ENCODE measurements around the gene TRAK1.

The TRAK1 gene

DNA sequence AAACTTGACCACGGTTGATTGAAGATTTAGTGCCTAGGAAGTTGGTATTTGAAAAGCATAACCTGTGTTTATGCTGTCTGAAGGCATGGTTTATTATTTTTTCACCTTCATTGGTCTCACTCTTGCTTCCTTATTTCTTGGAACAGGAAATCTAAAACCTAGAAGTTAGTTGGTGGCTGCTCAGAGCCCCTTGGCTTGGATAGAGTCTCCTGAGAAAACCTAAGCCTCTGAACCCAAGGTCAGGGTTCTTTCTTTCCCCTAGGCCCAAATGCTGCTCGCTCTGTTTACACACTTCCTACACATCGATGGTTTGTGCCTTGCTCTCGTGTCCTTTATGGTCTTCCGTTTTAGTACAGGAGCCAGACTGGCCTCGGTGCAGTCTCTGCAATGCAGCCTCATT is 82.2 kb downstream of the TRAK1 start:
- Histone ChIP-seq H3K4me2 (ENCODE audit: low read depth, low read length, poor library complexity, severe bottlenecking) (no peak overlapping the region), H3K4me3 (ENCODE audit: low read length, poor library complexity, severe bottlenecking) (no peak overlapping the region), H3K79me2 (ENCODE audit: insufficient read depth, low read length) (peaks cover 35% of the 10 kb centered on the region), H3K4me1 (ENCODE audit: insufficient read depth, low read length, poor library complexity, severe bottlenecking) (peaks cover 9% of the 10 kb centered on the region), H4K20me1 (ENCODE audit: insufficient read depth, low read length, poor library complexity, severe bottlenecking) (peaks cover 21% of the 10 kb centered on the region), H3F3A (ENCODE audit: low read depth) (no peaks in the 10 kb centered on the region), H2AFZ (ENCODE audit: low read length) (no peak overlapping the region), H3K9me3 (ENCODE audit: insufficient read depth, low read depth, low read length) (no peaks in the 10 kb centered on the region), H3K9ac (ENCODE audit: low read depth, low read length, poor library complexity, severe bottlenecking) (no peak overlapping the region), H3K36me3 (ENCODE audit: insufficient read depth, low read length) (peaks cover 21% of the 10 kb centered on the region; the same call in 1 of the 2 replicates), H3K9me2 (replicated peaks; ENCODE audit: low read depth, low read length) (no peaks in the 10 kb centered on the region), H3K27me3 (ENCODE audit: insufficient read depth, low read length, poor library complexity, severe bottlenecking) (no peaks in the 10 kb centered on the region)
- TF ChIP-seq CTCF (conservative IDR thresholded peaks at IDR 0.05; ENCODE audit: low read length) (no peak), EZH2phosphoT487 (IDR thresholded peaks at IDR 0.05; ENCODE audit: borderline replicate concordance) (no peak)

DNA sequence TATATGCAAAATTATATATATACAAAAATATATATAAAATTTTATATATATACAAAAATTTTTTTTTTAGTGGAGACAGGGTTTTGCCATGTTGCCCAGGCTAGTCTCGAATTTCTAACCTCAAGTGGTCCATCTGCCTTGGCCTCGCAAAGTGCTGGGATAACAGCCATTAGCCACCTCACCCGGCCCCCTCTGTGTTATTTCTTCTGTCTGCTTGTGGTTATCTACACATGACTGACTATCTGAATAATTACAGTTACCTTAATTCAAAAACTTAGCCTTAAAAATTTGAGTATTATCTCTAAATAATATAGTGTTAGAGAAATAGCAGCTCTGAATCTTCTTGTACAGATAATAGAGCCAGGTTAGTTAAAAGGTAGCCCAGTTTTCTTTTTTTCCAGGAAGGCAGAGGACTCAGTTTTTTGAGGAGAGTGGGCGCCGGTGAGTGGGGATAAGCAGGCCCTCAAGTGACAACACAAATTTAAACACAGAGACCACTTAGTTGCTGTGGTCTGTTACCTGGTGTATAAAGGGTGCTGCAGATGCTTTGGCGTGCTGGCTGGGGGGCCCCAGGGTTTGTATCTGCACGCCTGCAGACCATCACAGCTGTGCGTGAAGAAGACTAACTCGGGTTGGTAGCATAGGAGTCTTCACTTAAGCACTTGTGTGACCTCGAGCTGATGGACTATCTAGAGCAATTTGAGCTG is 83.7 kb downstream of the TRAK1 start:
- no peaks in the 10 kb centered on the region for H3K9me2 ChIP-seq (replicated peaks; ENCODE audit: low read depth, low read length)
- no peak for TF ChIP-seq EZH2phosphoT487 (IDR thresholded peaks at IDR 0.05; ENCODE audit: borderline replicate concordance)
- TF ChIP-seq CTCF (conservative IDR thresholded peaks at IDR 0.05; ENCODE audit: low read length): no peak
- no peak overlapping the region for H2AFZ ChIP-seq (ENCODE audit: low read length)
- H3K79me2 ChIP-seq (ENCODE audit: insufficient read depth, low read length): peaks cover 34% of the 10 kb centered on the region
- no peak overlapping the region for H3K4me2 ChIP-seq (ENCODE audit: low read depth, low read length, poor library complexity, severe bottlenecking)
- H3K4me3 ChIP-seq (ENCODE audit: low read length, poor library complexity, severe bottlenecking): no peak overlapping the region
- no peaks in the 10 kb centered on the region for H3K27me3 ChIP-seq (ENCODE audit: insufficient read depth, low read length, poor library complexity, severe bottlenecking)
- H3K9ac ChIP-seq (ENCODE audit: low read depth, low read length, poor library complexity, severe bottlenecking): no peak overlapping the region
- H3K4me1 ChIP-seq (ENCODE audit: insufficient read depth, low read length, poor library complexity, severe bottlenecking): peaks cover 9% of the 10 kb centered on the region
- peaks cover 31% of the 10 kb centered on the region; the same call in 1 of the 2 replicates for H3K36me3 ChIP-seq (ENCODE audit: insufficient read depth, low read length)
- no peaks in the 10 kb centered on the region for H3K9me3 ChIP-seq (ENCODE audit: insufficient read depth, low read depth, low read length)
- H3F3A ChIP-seq (ENCODE audit: low read depth): no peaks in the 10 kb centered on the region
- peaks cover 21% of the 10 kb centered on the region for H4K20me1 ChIP-seq (ENCODE audit: insufficient read depth, low read length, poor library complexity, severe bottlenecking)

DNA sequence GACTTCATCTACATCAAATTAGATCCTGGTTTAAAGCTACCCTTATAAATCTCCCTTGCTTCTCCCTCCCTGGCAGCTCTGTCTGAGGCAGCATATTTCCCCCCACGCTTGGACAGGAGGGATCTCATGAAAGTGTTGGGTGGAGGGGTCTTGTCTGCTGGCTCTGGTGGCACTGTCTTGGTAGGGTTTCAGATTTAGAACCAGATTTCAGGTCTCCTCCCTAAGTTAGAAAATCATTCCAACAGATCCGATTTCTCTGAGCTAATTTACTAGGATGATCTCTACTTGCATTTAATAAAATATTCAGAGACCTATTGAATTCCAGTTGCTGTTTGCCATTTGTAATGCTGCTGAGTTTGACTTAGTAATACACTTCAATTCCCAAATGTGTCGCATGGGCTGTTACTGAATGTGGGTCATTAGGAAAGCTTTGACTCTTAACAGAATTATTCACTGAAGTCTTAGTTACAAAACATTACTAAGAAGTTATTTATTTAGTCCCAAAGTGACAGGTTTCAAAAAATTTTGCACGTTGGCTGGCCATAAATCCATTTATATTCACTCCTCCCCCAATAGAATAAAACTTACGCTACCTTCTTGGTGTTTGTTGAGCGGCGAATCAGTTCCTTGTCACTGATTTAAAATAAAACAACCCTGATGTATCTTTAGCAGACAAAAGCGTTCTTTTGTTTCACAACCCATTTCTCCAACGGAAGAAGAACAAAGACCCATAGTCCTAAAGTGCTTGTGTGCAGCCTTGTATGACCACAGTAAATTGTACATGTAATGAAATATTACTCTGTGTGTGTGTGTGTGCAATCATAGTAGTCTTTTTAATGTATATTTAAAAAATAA is 84.5 kb downstream of the TRAK1 start:
- no peaks in the 10 kb centered on the region for H3K9me2 ChIP-seq (replicated peaks; ENCODE audit: low read depth, low read length)
- H3K4me1 ChIP-seq (ENCODE audit: insufficient read depth, low read length, poor library complexity, severe bottlenecking): peaks cover 9% of the 10 kb centered on the region
- no peaks in the 10 kb centered on the region for H3K27me3 ChIP-seq (ENCODE audit: insufficient read depth, low read length, poor library complexity, severe bottlenecking)
- H3K9me3 ChIP-seq (ENCODE audit: insufficient read depth, low read depth, low read length): no peaks in the 10 kb centered on the region
- H3F3A ChIP-seq (ENCODE audit: low read depth): no peaks in the 10 kb centered on the region
- H2AFZ ChIP-seq (ENCODE audit: low read length): no peak overlapping the region
- H3K79me2 ChIP-seq (ENCODE audit: insufficient read depth, low read length): peaks cover 34% of the 10 kb centered on the region
- no peak overlapping the region for H3K9ac ChIP-seq (ENCODE audit: low read depth, low read length, poor library complexity, severe bottlenecking)
- H3K36me3 ChIP-seq (ENCODE audit: insufficient read depth, low read length): peaks cover 31% of the 10 kb centered on the region; the same call in 1 of the 2 replicates
- no peak overlapping the region for H3K4me3 ChIP-seq (ENCODE audit: low read length, poor library complexity, severe bottlenecking)
- TF ChIP-seq CTCF (conservative IDR thresholded peaks at IDR 0.05; ENCODE audit: low read length): no peak
- TF ChIP-seq EZH2phosphoT487 (IDR thresholded peaks at IDR 0.05; ENCODE audit: borderline replicate concordance): no peak
- H4K20me1 ChIP-seq (ENCODE audit: insufficient read depth, low read length, poor library complexity, severe bottlenecking): peaks cover 21% of the 10 kb centered on the region
- no peak overlapping the region for H3K4me2 ChIP-seq (ENCODE audit: low read depth, low read length, poor library complexity, severe bottlenecking)
